B cell (primary cell): ENCODE data around the gene CORO2A. TPM values are rescaled to one million over a fixed set of nuclear protein-coding genes. Genes with fewer than 3 reads are reported as not detected.

ENCODE experiments used
- ATAC-seq: fragments of 200-7000 bp; cut with Tn5 transposase; one replicate; pipeline ENCODE4 v1.10.0; 2021; ENCODE audit warnings: low read depth, mild to moderate bottlenecking, moderate number of reproducible peaks, moderate library complexity
- CTCF ChIA-PET: fragments of 350-600 bp; sonication (Branson Sonifier 250); formaldehyde crosslinking; loops from one replicate; lab custom pipeline; 2021; ENCODE audit warnings: antibody characterized with exemption, inconsistent platforms; lab: Charles Lee
- POLR2A ChIA-PET: fragments of 350-600 bp; sonication (Branson Sonifier 250); formaldehyde crosslinking; loops from one replicate; lab custom pipeline; 2021; ENCODE audit warnings: antibody characterized with exemption; lab: Charles Lee
- DNase-seq: peaks from one replicate; pipeline ENCODE4 v3.0.0; 2013
- H2AFZ ChIP-seq: 2 replicates; pipeline ENCODE4 v1.6.1; 2012; ENCODE audit warnings: mild to moderate bottlenecking, low read depth, low read length; ENCODE audit not compliant: insufficient read depth, poor library complexity, severe bottlenecking
- H3K27ac ChIP-seq, 2 donors: 1 replicate in 1 of 2; 2 replicates in 1 of 2; pipeline ENCODE4 v1.5.1; 2012 to 2013; ENCODE audit warnings: low read length in 2 of 2, mild to moderate bottlenecking in 2 of 2, moderate library complexity in 1 of 2
- H3K27me3 ChIP-seq, 4 experiments: fragments of 200-600 bp in 1 of 4; sonication (generic) in 1 of 4; replicated peaks in 1 of 4; 1 replicate in 2 of 4; 2 replicates in 2 of 4; pipeline versions ENCODE4 v1.6.1 to v1.7.0; 2013 to 2016; ENCODE audit warnings: low read length in 3 of 4, mild to moderate bottlenecking in 2 of 4, mixed read lengths in 1 of 4, moderate library complexity in 1 of 4; ENCODE audit not compliant: insufficient read depth in 4 of 4, control insufficient read depth in 3 of 4; ENCODE audit errors: control extremely low read depth in 1 of 4
- H3K36me3 ChIP-seq, 2 experiments: replicated peaks in 1 of 2; 1 replicate in 1 of 2; 2 replicates in 1 of 2; pipeline versions ENCODE4 v1.6.1 to v1.7.1; 2013; ENCODE audit warnings: low read length in 1 of 2; ENCODE audit not compliant: insufficient read depth in 2 of 2, control insufficient read depth in 1 of 2; ENCODE audit errors: control extremely low read depth in 1 of 2, extremely low read depth in 1 of 2
- H3K4me1 ChIP-seq, 2 donors: fragments of 200-600 bp in 1 of 2; sonication (generic) in 1 of 2; 1 replicate in 1 of 2; 2 replicates in 1 of 2; pipeline versions ENCODE4 v1.5.1 to v1.6.1; 2013 to 2017; ENCODE audit warnings: low read length in 2 of 2; ENCODE audit not compliant: control insufficient read depth in 2 of 2, insufficient read depth in 2 of 2
- H3K4me2 ChIP-seq: replicated peaks from 2 replicates; pipeline ENCODE3; 2012; ENCODE audit warnings: mild to moderate bottlenecking, low read depth, low read length; ENCODE audit not compliant: poor library complexity, severe bottlenecking
- H3K4me3 ChIP-seq, 5 experiments: fragments of 200-600 bp in 1 of 5; sonication (generic) in 1 of 5; 1 replicate in 3 of 5; 2 replicates in 2 of 5; pipeline versions ENCODE4 v1.5.1 to v1.7.0; 2011 to 2016; ENCODE audit warnings: low read length in 4 of 5, mild to moderate bottlenecking in 4 of 5, low read depth in 2 of 5, control low read depth in 1 of 5, moderate library complexity in 1 of 5; ENCODE audit not compliant: insufficient read depth in 1 of 5; ENCODE audit errors: control extremely low read depth in 1 of 5, extremely low read depth in 1 of 5
- H3K79me2 ChIP-seq: fragments of 200-600 bp; sonication (generic); one replicate; pipeline ENCODE4 v1.6.0; 2016; ENCODE audit warnings: low read length; ENCODE audit not compliant: control insufficient read depth, insufficient read depth
- H3K9ac ChIP-seq: fragments of 200-600 bp; sonication (generic); 2 replicates; pipeline ENCODE4 v1.6.1; 2017; ENCODE audit warnings: mild to moderate bottlenecking, low read length, moderate library complexity
- H3K9me3 ChIP-seq, 3 donors: one replicate each; pipeline versions ENCODE4 v1.6.1 to v1.7.1; 2013; ENCODE audit warnings: low read length in 2 of 3; ENCODE audit not compliant: control insufficient read depth in 2 of 3, insufficient read depth in 1 of 3; ENCODE audit errors: control extremely low read depth in 1 of 3
- H4K20me1 ChIP-seq: 2 replicates; pipeline ENCODE4 v1.6.0; 2012; ENCODE audit warnings: mild to moderate bottlenecking, low read length; ENCODE audit not compliant: insufficient read depth, control insufficient read depth, poor library complexity, severe bottlenecking
- H3K27ac Mint-ChIP-seq: one replicate; pipeline ENCODE4 v1.8.0; 2021; ENCODE audit warnings: mixed read lengths
- H3K27me3 Mint-ChIP-seq: one replicate; pipeline ENCODE4 v1.8.0; 2021; ENCODE audit warnings: mixed read lengths
- H3K4me1 Mint-ChIP-seq: one replicate; pipeline ENCODE4 v1.8.0; 2021; ENCODE audit warnings: mixed read lengths
- H3K4me3 Mint-ChIP-seq: one replicate; pipeline ENCODE4 v1.8.0; 2021; ENCODE audit warnings: mixed read lengths
- H3K9me3 Mint-ChIP-seq: one replicate; pipeline ENCODE4 v1.8.0; 2022; ENCODE audit warnings: mixed read lengths; ENCODE audit not compliant: insufficient read depth
- CTCF ChIP-seq: fragments of 200-600 bp; IDR thresholded peaks from one replicate; pipeline ENCODE4 v1.8.0; 2022; ENCODE audit warnings: antibody characterized with exemption, mild to moderate bottlenecking
- EZH2 ChIP-seq: IDR thresholded peaks from 2 replicates; pipeline ENCODE4 v1.6.1; 2012; ENCODE audit warnings: borderline replicate concordance, low read depth, mild to moderate bottlenecking, moderate library complexity, low read length; ENCODE audit not compliant: insufficient read depth, poor library complexity, severe bottlenecking
- WGBS: methylation state at CpG from one replicate; pipeline ENCODE4 v1.1.5; 2013; ENCODE audit warnings: missing lambda C conversion rate; ENCODE audit not compliant: insufficient coverage; 5-methylcytosine and 5-hydroxymethylcytosine counted together
- intact Hi-C: fragments of 100-400 bp; cut with micrococcal nuclease; formaldehyde crosslinking; loops from one replicate; pipeline ENCODE4 v1.10.0; 2022
- polyA plus RNA-seq: library from polyadenylated mRNA; depleted of rRNA; stranded (reverse); fragments of >200 nt; gene quantifications from 2 replicates; pipeline ENCODE4 v1.2.3, GENCODE V29; 2012
- total RNA-seq, 2 donors: library from RNA; stranded (reverse); fragments of 120-200 nt in 1 of 2; gene quantifications; 1 replicate in 1 of 2; 2 replicates in 1 of 2; pipeline versions ENCODE4 v1.2.3 to v1.2.4, GENCODE V29; 2013 to 2022

Gene CORO2A
- total and polyA plus RNA-seq, 2 donors (not counting 1 experiment from before 2014, with no cell fraction given), result 1.1 to 2.0 TPM

GRCh38 chr9:98074115-98074990 lies 118.1 kb downstream of the CORO2A start:
- H3K4me1 Mint-ChIP-seq, result peaks cover 11% of the 10 kb centered on the region
- Histone ChIP-seq H3K27me3 (no peaks in the 10 kb centered on the region), H3K4me1 (peaks cover 3 to 13% of the 10 kb centered on the region in 2 donors), H3K4me3 (no peak overlapping the region), H2AFZ (no peak overlapping the region), H3K36me3 (no peaks in the 10 kb centered on the region), H3K79me2 (peaks cover 7% of the 10 kb centered on the region), H3K9me3 (no peaks in the 10 kb centered on the region), H3K27ac (no peak overlapping the region), H4K20me1 (peaks cover 5% of the 10 kb centered on the region), H3K9ac (no peak overlapping the region), H3K4me2 (peak overlapping the region; percentile 33)
- ChIA-PET POLR2A (no interaction called here), CTCF (interaction anchor here (0.5 to 5.4 kb wide), 24 partner anchors 12 to 263 kb away, joined by 3 to 46 read pairs (median 6); partner anchors contain the start of genes TBC1D2 and TRIM14)
- ATAC-seq (peak; percentile 57), DNase-seq (peak; percentile 74)
- no peak overlapping the region for H3K4me3 Mint-ChIP-seq
- no peaks in the 10 kb centered on the region for H3K27me3 Mint-ChIP-seq
- WGBS, result 37% methylated on average over 11 of the region's 13 CpGs
- H3K9me3 Mint-ChIP-seq, result no peaks in the 10 kb centered on the region
- intact Hi-C loops, result loop anchor here (1.0 to 2.0 kb wide), 4 partner anchors 44 to 241 kb away; partner anchors contain the start of gene TRIM14
- H3K27ac Mint-ChIP-seq, result peak overlapping the region; percentile 56
- TF ChIP-seq CTCF (peak; percentile 98), EZH2 (no peak)

- no peaks in the 10 kb centered on the region for H3K36me3 ChIP-seq
- no peak overlapping the region for H3K9ac ChIP-seq
- H2AFZ ChIP-seq, result no peak overlapping the region
- DNase-seq (no peak), ATAC-seq (no peak)
- no peak overlapping the region for H3K4me3 ChIP-seq
- intact Hi-C loops, result no loop called here
- H3K4me1 ChIP-seq, result peaks cover 3 to 13% of the 10 kb centered on the region in 2 donors
- no peak overlapping the region for H3K4me3 Mint-ChIP-seq
- TF ChIP-seq CTCF (no peak), EZH2 (no peak)
- 59% methylated on average over 8 of the region's 9 CpGs for WGBS
- H3K9me3 ChIP-seq, result no peaks in the 10 kb centered on the region
- no peaks in the 10 kb centered on the region for H3K9me3 Mint-ChIP-seq
- H3K27me3 Mint-ChIP-seq, result no peaks in the 10 kb centered on the region
- no peaks in the 10 kb centered on the region for H3K27me3 ChIP-seq
- ChIA-PET POLR2A (no interaction called here), CTCF (interaction anchor here (1.0 to 5.4 kb wide), 8 partner anchors 30 to 192 kb away, joined by 3 to 46 read pairs (median 4); partner anchors contain the start of gene TBC1D2)
- H3K4me2 ChIP-seq, result no peak overlapping the region
- peaks cover 5% of the 10 kb centered on the region for H4K20me1 ChIP-seq
- H3K27ac ChIP-seq, result no peak overlapping the region
- no peak overlapping the region for H3K27ac Mint-ChIP-seq
- H3K79me2 ChIP-seq, result peaks cover 14% of the 10 kb centered on the region
- peaks cover 11% of the 10 kb centered on the region for H3K4me1 Mint-ChIP-seq
Measured at GRCh38 chr9:98071737-98072136, 120.7 kb downstream of the CORO2A start.
